ENCODE measurements around the gene KDM2B. TPM values are rescaled to one million over a fixed set of nuclear protein-coding genes. Genes with fewer than 3 reads are reported as not detected.
A peak's percentile ranks its signal among the peaks of the same experiment; 100 is the strongest.

Gene KDM2B
- total RNA-seq, 2 experiments from 2014 or later: 84.8 to 88.7 TPM

- ATAC-seq (ENCODE audit: low read depth): no peak
- DNase-seq: peak; percentile 75
- Mint-ChIP-seq H3K9me3 (no peaks in the 10 kb centered on the region), H3K4me3 (peak overlapping the region; percentile 94), H3K27me3 (peaks cover 2% of the 10 kb centered on the region), H3K36me3 (peaks cover 11% of the 10 kb centered on the region), H3K27ac (peak overlapping the region; percentile 93), H3K4me1 (peaks cover 34% of the 10 kb centered on the region)
- POLR2A ChIA-PET: interaction anchor here (0.5 to 1.0 kb wide), 2 partner anchors 65 to 297 kb away, joined by 3 to 6 read pairs; no protein-coding TSS in a partner anchor
Measured at GRCh38 chr12:121465921-121466793, 114.7 kb downstream of the KDM2B start.

- no peak overlapping the region for H3K27ac Mint-ChIP-seq
- ATAC-seq (ENCODE audit: low read depth): no peak
- H3K36me3 Mint-ChIP-seq: peaks cover 19% of the 10 kb centered on the region
- no peaks in the 10 kb centered on the region for H3K9me3 Mint-ChIP-seq
- no peak overlapping the region for H3K4me3 Mint-ChIP-seq
- peaks cover 46% of the 10 kb centered on the region for H3K4me1 Mint-ChIP-seq
- POLR2A ChIA-PET: no interaction called here
- no peaks in the 10 kb centered on the region for H3K27me3 Mint-ChIP-seq
- no peak for DNase-seq
Measured at GRCh38 chr12:121464331-121464730, 116.5 kb downstream of the KDM2B start.

- peak overlapping the region; percentile 14 for H3K27ac Mint-ChIP-seq
- POLR2A ChIA-PET: no interaction called here
- no peak for ATAC-seq (ENCODE audit: low read depth)
Measured at GRCh38 chr12:121461048-121461447, 119.8 kb downstream of the KDM2B start.

GRCh38 chr12:121456551-121456950 is 124.3 kb downstream of the KDM2B start:
- POLR2A ChIA-PET: no interaction called here
- peaks cover 39% of the 10 kb centered on the region for H3K4me1 Mint-ChIP-seq
- no peak for DNase-seq

More at GRCh38 chr12:121461048-121461447, 119.8 kb downstream of the KDM2B start:
- Mint-ChIP-seq H3K4me1 (peaks cover 53% of the 10 kb centered on the region), H3K36me3 (peaks cover 26% of the 10 kb centered on the region), H3K4me3 (no peak overlapping the region), H3K27me3 (no peaks in the 10 kb centered on the region), H3K9me3 (no peaks in the 10 kb centered on the region)
- DNase-seq: no peak

GRCh38 chr12:121455766-121456420 is 124.9 kb downstream of the KDM2B start:
- Mint-ChIP-seq H3K9me3 (no peaks in the 10 kb centered on the region), H3K4me1 (peaks cover 34% of the 10 kb centered on the region), H3K4me3 (no peak overlapping the region), H3K36me3 (peaks cover 19% of the 10 kb centered on the region), H3K27ac (no peak overlapping the region), H3K27me3 (no peaks in the 10 kb centered on the region)
- POLR2A ChIA-PET: no interaction called here
- DNase-seq: no peak
- no peak for ATAC-seq (ENCODE audit: low read depth)

More at GRCh38 chr12:121456551-121456950, 124.3 kb downstream of the KDM2B start:
- Mint-ChIP-seq H3K9me3 (no peaks in the 10 kb centered on the region), H3K27ac (no peak overlapping the region), H3K27me3 (no peaks in the 10 kb centered on the region), H3K36me3 (peaks cover 21% of the 10 kb centered on the region), H3K4me3 (no peak overlapping the region)
- ATAC-seq (ENCODE audit: low read depth): no peak

- no peak overlapping the region for H3K27ac Mint-ChIP-seq
- peaks cover 26% of the 10 kb centered on the region for H3K4me1 Mint-ChIP-seq
- no peak overlapping the region for H3K4me3 Mint-ChIP-seq
- ATAC-seq (ENCODE audit: low read depth) (no peak), DNase-seq (no peak)
- no peaks in the 10 kb centered on the region for H3K27me3 Mint-ChIP-seq
- H3K9me3 Mint-ChIP-seq: no peaks in the 10 kb centered on the region
- H3K36me3 Mint-ChIP-seq: peaks cover 13% of the 10 kb centered on the region
- POLR2A ChIA-PET: interaction anchor here (1.1 kb wide), 1 partner anchor 54 kb away, joined by 3 read pairs; the partner anchor contains the start of gene RNF34
Measured at GRCh38 chr12:121454921-121455320, 125.9 kb downstream of the KDM2B start.

- Mint-ChIP-seq H3K27me3 (no peaks in the 10 kb centered on the region), H3K4me1 (peaks cover 23% of the 10 kb centered on the region), H3K36me3 (peaks cover 21% of the 10 kb centered on the region), H3K4me3 (no peak overlapping the region), H3K9me3 (no peaks in the 10 kb centered on the region), H3K27ac (no peak overlapping the region)
- POLR2A ChIA-PET: interaction anchor here (0.5 to 1.1 kb wide), 3 partner anchors 30 to 156 kb away, joined by 3 read pairs; partner anchors contain the start of gene RNF34
- ATAC-seq (ENCODE audit: low read depth): no peak
- DNase-seq: no peak
Measured at GRCh38 chr12:121453629-121454028, 127.2 kb downstream of the KDM2B start.

GRCh38 chr12:121452985-121453360 is 127.8 kb downstream of the KDM2B start:
- H3K4me1 Mint-ChIP-seq: peaks cover 23% of the 10 kb centered on the region
- H3K9me3 Mint-ChIP-seq: no peaks in the 10 kb centered on the region
- DNase-seq: no peak
- peaks cover 21% of the 10 kb centered on the region for H3K36me3 Mint-ChIP-seq
- ATAC-seq (ENCODE audit: low read depth): no peak
- no peaks in the 10 kb centered on the region for H3K27me3 Mint-ChIP-seq
- H3K4me3 Mint-ChIP-seq: no peak overlapping the region
- POLR2A ChIA-PET: interaction anchor here (0.6 kb wide), 1 partner anchor 30 kb away, joined by 3 read pairs; no protein-coding TSS in a partner anchor
- H3K27ac Mint-ChIP-seq: no peak overlapping the region

- H3K27me3 Mint-ChIP-seq: no peaks in the 10 kb centered on the region
- no peak for DNase-seq
- no peaks in the 10 kb centered on the region for H3K9me3 Mint-ChIP-seq
- no peak overlapping the region for H3K27ac Mint-ChIP-seq
- peaks cover 18% of the 10 kb centered on the region for H3K4me1 Mint-ChIP-seq
- H3K36me3 Mint-ChIP-seq: peaks cover 16% of the 10 kb centered on the region
- POLR2A ChIA-PET: no interaction called here
- H3K4me3 Mint-ChIP-seq: no peak overlapping the region
- ATAC-seq (ENCODE audit: low read depth): peak; percentile 22
Measured at GRCh38 chr12:121452340-121452984, 128.4 kb downstream of the KDM2B start.

GRCh38 chr12:121451961-121452339 is 128.9 kb downstream of the KDM2B start:
- H3K9me3 Mint-ChIP-seq: no peaks in the 10 kb centered on the region
- peaks cover 14% of the 10 kb centered on the region for H3K36me3 Mint-ChIP-seq
- POLR2A ChIA-PET: interaction anchor here (0.7 kb wide), 1 partner anchor 304 kb away, joined by 3 read pairs; no protein-coding TSS in a partner anchor
- DNase-seq (no peak), ATAC-seq (ENCODE audit: low read depth) (no peak)
- H3K4me3 Mint-ChIP-seq: no peak overlapping the region
- H3K27me3 Mint-ChIP-seq: no peaks in the 10 kb centered on the region
- peak overlapping the region; percentile 15 for H3K27ac Mint-ChIP-seq
- H3K4me1 Mint-ChIP-seq: peaks cover 15% of the 10 kb centered on the region

GRCh38 chr12:121448771-121449315 is 132.0 kb downstream of the KDM2B start:
- DNase-seq (no peak), ATAC-seq (ENCODE audit: low read depth) (no peak)
- Mint-ChIP-seq H3K9me3 (no peaks in the 10 kb centered on the region), H3K36me3 (peaks cover 12% of the 10 kb centered on the region), H3K27me3 (no peaks in the 10 kb centered on the region), H3K27ac (no peak overlapping the region), H3K4me1 (peaks cover 10% of the 10 kb centered on the region), H3K4me3 (no peak overlapping the region)
- POLR2A ChIA-PET: interaction anchor here (0.6 kb wide), 1 partner anchor 19 kb away, joined by 3 read pairs; no protein-coding TSS in a partner anchor

- Mint-ChIP-seq H3K27ac (no peak overlapping the region), H3K4me1 (peaks cover 7% of the 10 kb centered on the region), H3K4me3 (no peak overlapping the region), H3K36me3 (peaks cover 14% of the 10 kb centered on the region), H3K9me3 (no peaks in the 10 kb centered on the region), H3K27me3 (no peaks in the 10 kb centered on the region)
- ATAC-seq (ENCODE audit: low read depth) (no peak), DNase-seq (no peak)
- POLR2A ChIA-PET: no interaction called here
Measured at GRCh38 chr12:121446750-121447149, 134.1 kb downstream of the KDM2B start.

GRCh38 chr12:121444842-121445202 is 136.0 kb downstream of the KDM2B start:
- Mint-ChIP-seq H3K27ac (peak overlapping the region; percentile 12), H3K27me3 (no peaks in the 10 kb centered on the region), H3K9me3 (no peaks in the 10 kb centered on the region), H3K36me3 (peaks cover 18% of the 10 kb centered on the region), H3K4me3 (no peak overlapping the region), H3K4me1 (peaks cover 4% of the 10 kb centered on the region)
- ATAC-seq (ENCODE audit: low read depth) (no peak), DNase-seq (no peak)
- POLR2A ChIA-PET: interaction anchor here (0.6 to 2.3 kb wide), 2 partner anchors 45 to 85 kb away, joined by 4 to 5 read pairs; partner anchors contain the start of gene RNF34

Measured in activated naive CD8-positive, alpha-beta T cell treated with anti-CD3 and anti-CD28 coated beads, Interleukin-2, amount 10 ng/mL, durations not matched to agents 7 days and 5 days (primary cell).